ENCODE data around the gene RAB1B. TPM values are rescaled to one million over a fixed set of nuclear protein-coding genes. Genes with fewer than 3 reads are reported as not detected.

Gene RAB1B
- total RNA-seq, 1 donor from 2014 or later = 64.3 TPM

- no peak for DNase-seq (ENCODE audit: low read depth in 2 of 2)
Measured at GRCh38 chr11:66283461-66284105, 15.1 kb downstream of the RAB1B start.

GRCh38 chr11:66284526-66285078 is 16.2 kb downstream of the RAB1B start:
- no peak for DNase-seq (ENCODE audit: low read depth in 2 of 2)

- no peak for DNase-seq (ENCODE audit: low read depth in 2 of 2)
Measured at GRCh38 chr11:66285250-66285947, 17.0 kb downstream of the RAB1B start.

GRCh38 chr11:66286699-66287098 is 18.3 kb downstream of the RAB1B start:
- DNase-seq (ENCODE audit: low read depth in 2 of 2) = no peak

- DNase-seq (ENCODE audit: low read depth in 2 of 2) = no peak
Measured at GRCh38 chr11:66287211-66287888, 18.9 kb downstream of the RAB1B start.

GRCh38 chr11:66287889-66288670 is 19.6 kb downstream of the RAB1B start:
- DNase-seq (ENCODE audit: low read depth in 2 of 2) = no peak

GRCh38 chr11:66288671-66289547 is 20.5 kb downstream of the RAB1B start, which contains the start of gene YIF1A:
TSS of gene YIF1A (minus strand) at chr11:66289143. CDS start at chr11:66288985, 158 bp downstream.
- peak; percentile 99 to 100 for DNase-seq (ENCODE audit: low read depth in 2 of 2)

- DNase-seq (ENCODE audit: low read depth in 2 of 2) = peak; percentile 51 to 89
Measured at GRCh38 chr11:66289548-66290329, 21.3 kb downstream of the RAB1B start.

GRCh38 chr11:66290330-66290621 is 21.8 kb downstream of the RAB1B start:
- no peak for DNase-seq (ENCODE audit: low read depth in 2 of 2)

GRCh38 chr11:66291303-66291705 is 22.9 kb downstream of the RAB1B start:
- DNase-seq (ENCODE audit: low read depth in 2 of 2) = no peak

GRCh38 chr11:66291706-66292542 is 23.5 kb downstream of the RAB1B start, which contains the start of gene TMEM151A:
TSS of gene TMEM151A (plus strand) at chr11:66291894. CDS start at chr11:66292014, 120 bp downstream.
- DNase-seq (ENCODE audit: low read depth in 2 of 2) = no peak

- DNase-seq (ENCODE audit: low read depth in 2 of 2) = no peak
Measured at GRCh38 chr11:66292543-66293332, 24.3 kb downstream of the RAB1B start.

GRCh38 chr11:66293352-66293751 is 24.9 kb downstream of the RAB1B start:
- DNase-seq (ENCODE audit: low read depth in 2 of 2) = no peak

GRCh38 chr11:66293777-66294625 is 25.6 kb downstream of the RAB1B start:
- DNase-seq (ENCODE audit: low read depth in 2 of 2) = no peak

GRCh38 chr11:66294626-66295620 is 26.5 kb downstream of the RAB1B start:
- DNase-seq (ENCODE audit: low read depth in 2 of 2) = no peak

GRCh38 chr11:66297610-66298009 is 29.2 kb downstream of the RAB1B start:
- DNase-seq (ENCODE audit: low read depth in 2 of 2) = no peak
